Astrocyte of the spinal cord (primary cell): ENCODE measurements around the gene GRB10.
A peak's percentile ranks its signal among the peaks of the same experiment; 100 is the strongest.

Source experiments
- DNase-seq: peaks from one replicate; pipeline ENCODE4 v3.0.0; 2011; ENCODE audit warnings: low read depth, low spot score
- H3K4me3 ChIP-seq: 2 replicates; pipeline ENCODE4 v1.5.1; 2011; ENCODE audit warnings: low read depth, mild to moderate bottlenecking, low read length, moderate library complexity
- CTCF ChIP-seq: IDR thresholded peaks from 2 replicates; pipeline ENCODE4 v1.5.1; 2012; ENCODE audit warnings: low read depth, mild to moderate bottlenecking, low read length, inconsistent platforms
- in situ Hi-C: cut with HindIII; loops from 2 replicates; pipeline ENCODE4 v1.10.0; 2017; ENCODE audit warnings: low sequenced_read_pairs

The GRB10 gene

GRCh38 chr7:50733552-50733951, 49.1 kb downstream of the GRB10 start:
- peak; percentile 57 for DNase-seq
- no peak for TF ChIP-seq CTCF
- H3K4me3 ChIP-seq = no peak overlapping the region
- in situ Hi-C loops = no loop called here

- DNase-seq = no peak
- H3K4me3 ChIP-seq = no peak overlapping the region
- in situ Hi-C loops = no loop called here
- TF ChIP-seq CTCF = no peak
These were observed 50.8 kb downstream of the GRB10 start for GRCh38 chr7:50731703-50732582.

GRCh38 chr7:50730446-50731400, 52.0 kb downstream of the GRB10 start:
- no peak overlapping the region for H3K4me3 ChIP-seq
- in situ Hi-C loops = no loop called here
- no peak for DNase-seq
- TF ChIP-seq CTCF = no peak

- DNase-seq = peak; percentile 25
- TF ChIP-seq CTCF = no peak
- H3K4me3 ChIP-seq = no peak overlapping the region
- in situ Hi-C loops = no loop called here
These were observed 52.7 kb downstream of the GRB10 start for GRCh38 chr7:50729962-50730361.

GRCh38 chr7:50728184-50728583, 54.5 kb downstream of the GRB10 start:
- in situ Hi-C loops = no loop called here
- DNase-seq = peak; percentile 45
- no peak overlapping the region for H3K4me3 ChIP-seq
- TF ChIP-seq CTCF = no peak

GRCh38 chr7:50727711-50728110, 55.0 kb downstream of the GRB10 start:
- TF ChIP-seq CTCF = no peak
- no peak overlapping the region for H3K4me3 ChIP-seq
- in situ Hi-C loops = no loop called here
- DNase-seq = no peak
